K562 (cell line): ENCODE results near the gene DMRTA1. TPM values are rescaled to one million over a fixed set of nuclear protein-coding genes. Genes with fewer than 3 reads are reported as not detected.
"Not testable (repeated sequence)": the region's sequence is repeated elsewhere in the genome, so short reads cannot be mapped to it uniquely, and the experiment has no call there.

Experiments
- ATAC-seq: fragments of 200-7000 bp; cut with Tn5 transposase; 3 replicates; pipeline ENCODE4 v1.9.1; 2020; ENCODE audit warnings: moderate library complexity
- BruUV-seq: library from RNA; stranded (reverse); fragments of 400-500 nt; replicated peaks from 2 replicates; lab custom pipeline; 2021; lab: Mats Ljungman, UMichigan
- CTCF ChIA-PET: fragments of 300-600 bp; formaldehyde crosslinking; extraction: SDS; loops from one replicate; lab custom pipeline; 2021; ENCODE audit warnings: low intra/inter-chr PET ratio; lab: Yijun Ruan, JAX
- POLR2A ChIA-PET: fragments of 300-600, 350-650 bp; sonication (Branson Sonifier 250); formaldehyde crosslinking; extraction: SDS; loops from one replicate; lab custom pipeline; 2021; ENCODE audit warnings: antibody characterized with exemption, inconsistent platforms; lab: Yijun Ruan, JAX
- DNase-seq, 4 experiments: peaks; one replicate each; pipeline versions ENCODE4 v3.0.0 to v3.0.0-alpha.2; 2011 to 2018; ENCODE audit warnings: low spot score in 3 of 4, mixed read lengths in 3 of 4; ENCODE audit errors: extremely low read depth in 1 of 4
- FAIRE-seq: peaks from 2 replicates; lab custom pipeline; 2011; peaks lifted over from hg19 to GRCh38; lab: Jason Lieb, UNC
- H2AFZ ChIP-seq: 2 replicates; pipeline ENCODE4 v1.6.0; 2011; ENCODE audit warnings: low read depth, low read length, control low read depth, inconsistent platforms
- H3K27ac ChIP-seq: fragments of 200-600 bp; 3 replicates; pipeline ENCODE4 v1.8.0; 2011; ENCODE audit warnings: low read depth, mild to moderate bottlenecking, control low read depth, inconsistent platforms, low read length, moderate library complexity, mixed read lengths; ENCODE audit errors: extremely low read depth
- H3K27me3 ChIP-seq, 2 experiments: fragments of 300-600 bp in 1 of 2; 2 replicates in 1 of 2; 3 replicates in 1 of 2; pipeline versions ENCODE4 v1.6.0 to v1.8.0; 2011; ENCODE audit warnings: inconsistent platforms in 2 of 2, low read length in 2 of 2, mild to moderate bottlenecking in 1 of 2, mixed read lengths in 1 of 2, moderate library complexity in 1 of 2; ENCODE audit not compliant: control insufficient read depth in 2 of 2, insufficient read depth in 2 of 2
- H3K36me3 ChIP-seq: fragments of 300-600 bp; 3 replicates; pipeline ENCODE4 v1.8.0; 2011; ENCODE audit warnings: mild to moderate bottlenecking, low read length, inconsistent platforms; ENCODE audit not compliant: control insufficient read depth, insufficient read depth
- H3K4me1 ChIP-seq, 2 experiments: fragments of 200-600 bp in 1 of 2; replicated peaks in 1 of 2; 2 replicates in 1 of 2; 3 replicates in 1 of 2; pipeline versions ENCODE4 v1.5.1 to v1.8.0; 2011; ENCODE audit warnings: inconsistent platforms in 2 of 2, low read length in 2 of 2, mild to moderate bottlenecking in 1 of 2, mixed read lengths in 1 of 2, moderate library complexity in 1 of 2; ENCODE audit not compliant: control insufficient read depth in 2 of 2, insufficient read depth in 2 of 2
- H3K4me2 ChIP-seq: 2 replicates; pipeline ENCODE4 v1.6.1; 2011; ENCODE audit warnings: low read length, control low read depth, inconsistent platforms, mixed read lengths; ENCODE audit not compliant: insufficient read depth
- H3K4me3 ChIP-seq: fragments of 200-600 bp; sonication (generic), shearing (Covaris generic); 2 replicates; pipeline ENCODE4 v1.5.1; 2016; ENCODE audit warnings: control low read depth, inconsistent platforms
- H3K79me2 ChIP-seq: fragments of 200-600 bp; 3 replicates; pipeline ENCODE4 v1.8.0; 2011; ENCODE audit warnings: low read length, inconsistent platforms; ENCODE audit not compliant: control insufficient read depth, insufficient read depth
- H3K9ac ChIP-seq, 2 experiments: 2 replicates each; pipeline versions ENCODE4 v1.6.0 to v1.6.1; 2011; ENCODE audit warnings: low read depth in 2 of 2, low read length in 2 of 2, control low read depth in 1 of 2, inconsistent platforms in 1 of 2, mild to moderate bottlenecking in 1 of 2, mixed read lengths in 1 of 2; ENCODE audit not compliant: insufficient read depth in 1 of 2
- H3K9me1 ChIP-seq: one replicate; pipeline ENCODE4 v1.6.0; 2011; ENCODE audit warnings: inconsistent platforms, mild to moderate bottlenecking, low read length, moderate library complexity; ENCODE audit not compliant: control insufficient read depth, insufficient read depth
- H3K9me3 ChIP-seq: replicated peaks from 2 replicates; pipeline ENCODE4 v1.5.1; 2011; ENCODE audit warnings: low read depth, low read length, inconsistent platforms; ENCODE audit not compliant: control insufficient read depth, insufficient read depth
- H4K20me1 ChIP-seq: replicated peaks from 2 replicates; pipeline ENCODE4 v1.6.1; 2011; ENCODE audit warnings: low read length, inconsistent platforms, mixed read lengths; ENCODE audit not compliant: control insufficient read depth, insufficient read depth
- BCOR ChIP-seq: fragments of 450-650 bp; IDR thresholded peaks from 2 replicates; pipeline ENCODE4 v1.6.1; 2016
- ILK ChIP-seq: fragments of 450-650 bp; IDR thresholded peaks from 2 replicates; pipeline ENCODE4 v1.6.1; 2016; ENCODE audit warnings: missing genetic modification characterization, low read depth, mild to moderate bottlenecking, missing compliant biosample characterization, moderate library complexity, borderline replicate concordance
- PKNOX1 ChIP-seq: fragments of 450-650 bp; IDR thresholded peaks from 2 replicates; pipeline ENCODE4 v1.6.1; 2016
- SMARCB1 ChIP-seq: IDR thresholded peaks from 2 replicates; pipeline ENCODE4 v1.6.1; 2011; ENCODE audit warnings: improper control_type of control experiment, low read depth; ENCODE audit not compliant: insufficient read length
- TAL1 ChIP-seq: fragments of 450-650 bp; IDR thresholded peaks from 2 replicates; pipeline ENCODE4 v1.6.1; 2016; ENCODE audit warnings: mild to moderate bottlenecking
- TFE3 ChIP-seq: fragments of 450-650 bp; formaldehyde crosslinking; IDR thresholded peaks from 2 replicates; pipeline ENCODE4 v1.4.0; 2020; ENCODE audit warnings: mild to moderate bottlenecking, mixed read lengths
- ZNF655 ChIP-seq: fragments of 250-450 bp; sonication (Bioruptor Pico); IDR thresholded peaks from 2 replicates; pipeline ENCODE4 v1.5.0; 2021
- WGBS: fragments of 100-300 bp; shearing (Covaris generic); methylation state at CpG from one replicate; pipeline ENCODE4 v1.1.6; 2016; ENCODE audit warnings: low coverage, mixed read lengths; ENCODE audit not compliant: insufficient coverage; ENCODE audit errors: missing lambda C conversion rate; 5-methylcytosine and 5-hydroxymethylcytosine counted together
- in situ Hi-C: fragments of 300-500 bp; cut with MboI; formaldehyde crosslinking; loops from 4 replicates; pipeline ENCODE4 v1.15.0; 2018; ENCODE audit warnings: inconsistent platforms, mixed read lengths
- intact Hi-C: fragments of 100-400 bp; cut with micrococcal nuclease; formaldehyde crosslinking; loops from 2 replicates; pipeline ENCODE4 v1.14.2; 2022
- polyA plus RNA-seq, 8 experiments: library from polyadenylated mRNA; depleted of rRNA in 4 of 8; stranded (reverse) in 5 of 8; unstranded in 3 of 8; fragments of >200 nt; fragmentation: Nextera tagmentation in 2 of 8; fragmentation: Illumina TruSeq in 1 of 8; extraction: Ambion mirVana in 2 of 8; extraction: Trizol in 1 of 8; gene quantifications; 2 replicates each; pipeline versions ENCODE4 v1.2.1 to v1.2.3, GENCODE V29; 2011 to 2014; ENCODE audit warnings: inconsistent platforms in 1 of 8, missing spikeins in 1 of 8
- total RNA-seq, 7 experiments: library from RNA; depleted of rRNA in 6 of 7; stranded (reverse); fragments of >200 nt in 6 of 7; fragmentation: Illumina TruSeq in 2 of 7; extraction: Trizol in 2 of 7; gene quantifications; 2 replicates each; pipeline versions ENCODE4 v1.2.1 to v1.2.3, GENCODE V29; 2011 to 2021; ENCODE audit warnings: low replicate concordance in 1 of 7

Gene DMRTA1
- total and polyA plus RNA-seq, 9 of the 15 experiments (the other 6 are each of a cell fraction or from before 2014, with no cell fraction given): not detected

GRCh38 chr9:22481566-22481965, 34.9 kb downstream of the DMRTA1 start (continued):
- no peak for TF ChIP-seq TAL1
- no peak for TF ChIP-seq BCOR
- TF ChIP-seq ZNF655 (CRISPR knock-in tag): no peak
- no peak for TF ChIP-seq TFE3 (CRISPR knock-in tag)
- no peak for TF ChIP-seq PKNOX1
- no peak for TF ChIP-seq ILK

GRCh38 chr9:22483528-22484070, 37.0 kb downstream of the DMRTA1 start:
- Histone ChIP-seq H3K27ac (no peak overlapping the region), H3K9ac (no peak overlapping the region)
- TF ChIP-seq SMARCB1: no peak
- TF ChIP-seq, all 486 proteins: peak for 0
- ATAC-seq: no peak
- in situ Hi-C loops: no loop called here
- H3K4me3 ChIP-seq: no peak overlapping the region
- no peak overlapping the region for H3K4me2 ChIP-seq
- intact Hi-C loops: no loop called here
- no CpG with 5 or more reads among the region's 1 CpG for WGBS
- no peaks in the 10 kb centered on the region for H3K4me1 ChIP-seq
- no peaks in the 10 kb centered on the region for H3K9me3 ChIP-seq
- no peaks in the 10 kb centered on the region for H3K79me2 ChIP-seq
- POLR2A ChIA-PET: no interaction called here
- H3K9me1 ChIP-seq: no peaks in the 10 kb centered on the region
- CTCF ChIA-PET: no interaction called here
- H3K36me3 ChIP-seq: no peaks in the 10 kb centered on the region
- BruUV-seq: no TSS peak
- no peak for FAIRE-seq
- no peak overlapping the region for H2AFZ ChIP-seq
- DNase-seq: no peak
- no peaks in the 10 kb centered on the region for H4K20me1 ChIP-seq
- no peaks in the 10 kb centered on the region for H3K27me3 ChIP-seq

GRCh38 chr9:22496197-22496596, 49.6 kb downstream of the DMRTA1 start:
- H3K36me3 ChIP-seq, H3K9me3 ChIP-seq, DNase-seq, BruUV-seq, H3K9me1 ChIP-seq, H3K4me2 ChIP-seq, intact Hi-C loops, ATAC-seq, FAIRE-seq, H3K27me3 ChIP-seq, H4K20me1 ChIP-seq, H3K4me3 ChIP-seq, H2AFZ ChIP-seq, POLR2A ChIA-PET, H3K4me1 ChIP-seq, H3K9ac ChIP-seq, H3K79me2 ChIP-seq, CTCF ChIA-PET, in situ Hi-C loops, H3K27ac ChIP-seq: not testable (repeated sequence)
- no CpG with 5 or more reads among the region's 4 CpGs for WGBS
